GM21723 (cell line): Measurements from ENCODE around the gene MORN2.
A peak's percentile ranks its signal among the peaks of the same experiment; 100 is the strongest.

Experiments
- ATAC-seq: cut with Tn5 transposase; IDR thresholded peaks from one replicate; pipeline ENCODE4 v1.9.1; 2021; ENCODE audit warnings: mild to moderate bottlenecking, moderate library complexity; ENCODE audit not compliant: unreplicated experiment

MORN2 gene

GRCh38 chr2:38889045-38889444 is 13.3 kb downstream of the MORN2 start:
- ATAC-seq = no peak

GRCh38 chr2:38889575-38889974 is 13.8 kb downstream of the MORN2 start, which contains the start of gene ARHGEF33:
TSS of gene ARHGEF33 (plus strand) at chr2:38889875. CDS start at chr2:38919448, 29,573 bp downstream.
- no peak for ATAC-seq

- ATAC-seq = no peak
Measured at GRCh38 chr2:38892819-38893218, 17.0 kb downstream of the MORN2 start.

GRCh38 chr2:38898256-38898655 is 22.5 kb downstream of the MORN2 start:
- no peak for ATAC-seq

GRCh38 chr2:38900726-38901125 is 24.9 kb downstream of the MORN2 start:
- ATAC-seq = no peak

- ATAC-seq = no peak
Measured at GRCh38 chr2:38905251-38905650, 29.5 kb downstream of the MORN2 start.

- ATAC-seq = no peak
Measured at GRCh38 chr2:38907242-38907641, 31.5 kb downstream of the MORN2 start.

- peak; percentile 96 for ATAC-seq
Measured at GRCh38 chr2:38907743-38908562, 32.2 kb downstream of the MORN2 start.

- no peak for ATAC-seq
Measured at GRCh38 chr2:38909872-38910271, 34.1 kb downstream of the MORN2 start.

- ATAC-seq = no peak
Measured at GRCh38 chr2:38911191-38911590, 35.4 kb downstream of the MORN2 start.

- ATAC-seq = no peak
Measured at GRCh38 chr2:38912619-38913018, 36.8 kb downstream of the MORN2 start.

GRCh38 chr2:38922389-38922788 is 46.6 kb downstream of the MORN2 start:
- no peak for ATAC-seq

GRCh38 chr2:38922902-38923301 is 47.1 kb downstream of the MORN2 start:
- ATAC-seq = no peak

- ATAC-seq = no peak
Measured at GRCh38 chr2:38925982-38926381, 50.2 kb downstream of the MORN2 start.

GRCh38 chr2:38930600-38930999 is 54.8 kb downstream of the MORN2 start:
- ATAC-seq = no peak
